LoVo (cell line): ENCODE data around the gene INMT.
A peak's percentile ranks its signal among the peaks of the same experiment; 100 is the strongest.

ENCODE experiments used
- DNase-seq: peaks from one replicate; pipeline ENCODE4 v3.0.0-alpha.2; 2016; ENCODE audit warnings: low spot score

The INMT gene

DNA sequence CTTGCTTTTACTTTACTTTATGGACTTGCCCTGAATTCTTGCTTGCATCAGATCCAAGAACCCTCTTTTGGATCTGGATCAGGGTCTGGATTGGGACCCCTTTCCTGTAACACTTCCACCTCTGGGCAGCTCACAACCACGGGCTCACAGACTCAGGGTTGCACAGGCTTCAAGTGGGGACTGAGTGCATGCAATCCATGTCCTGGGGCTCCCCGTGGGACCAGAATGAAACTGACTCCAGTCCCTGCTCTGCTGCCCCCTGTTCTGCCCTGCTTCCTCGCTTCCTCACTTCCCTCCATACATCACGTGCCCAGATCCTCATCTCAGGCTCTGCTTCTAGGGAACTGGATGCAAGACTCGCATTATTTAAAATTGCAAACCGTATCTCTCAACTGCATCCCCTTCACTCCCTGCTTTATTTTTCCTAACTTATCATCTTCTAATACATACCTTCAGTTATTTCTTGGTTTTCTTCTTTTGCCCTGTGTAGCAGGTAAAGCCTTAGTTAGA, 23.3 kb upstream of the INMT start:
- no peak for DNase-seq

DNA sequence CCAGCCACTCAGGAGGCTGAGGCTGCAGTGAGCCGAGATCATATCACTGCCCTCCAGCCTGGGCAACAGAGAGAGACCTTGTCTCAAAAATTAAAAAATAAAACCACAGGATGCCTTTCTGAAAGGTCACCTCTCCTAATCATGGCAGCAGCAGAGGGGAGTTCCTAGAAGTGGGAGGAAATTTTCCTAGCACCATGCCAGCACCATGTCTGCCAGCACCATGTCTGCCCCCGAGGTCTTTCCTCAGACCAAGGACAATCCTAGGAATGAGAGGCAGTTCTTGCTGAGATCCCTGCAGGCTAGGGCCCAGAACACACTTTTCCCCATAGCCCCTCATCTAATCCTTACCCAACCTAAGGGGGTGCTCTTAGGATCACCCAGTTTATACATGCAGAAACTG, 22.3 kb upstream of the INMT start:
- DNase-seq, result no peak

DNA sequence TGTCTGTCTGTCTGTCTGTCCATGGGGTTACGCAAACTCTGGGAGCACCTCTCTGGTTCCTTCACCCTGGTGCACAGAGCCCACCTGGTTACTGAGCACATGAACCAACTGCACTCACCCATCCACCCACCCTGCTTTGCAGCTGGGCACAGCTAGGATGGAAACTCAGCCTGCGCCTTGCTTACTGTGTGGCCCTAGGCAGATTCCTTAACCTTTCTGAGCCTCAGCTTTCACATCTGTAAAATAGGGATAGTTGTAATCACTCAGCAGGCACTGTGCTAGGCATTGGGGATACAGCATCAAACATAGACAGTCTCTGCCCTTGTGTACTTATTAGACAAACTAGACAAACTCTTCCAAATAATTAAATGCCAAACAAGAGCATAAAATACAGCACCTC, 21.8 kb upstream of the INMT start:
- no peak for DNase-seq

DNA sequence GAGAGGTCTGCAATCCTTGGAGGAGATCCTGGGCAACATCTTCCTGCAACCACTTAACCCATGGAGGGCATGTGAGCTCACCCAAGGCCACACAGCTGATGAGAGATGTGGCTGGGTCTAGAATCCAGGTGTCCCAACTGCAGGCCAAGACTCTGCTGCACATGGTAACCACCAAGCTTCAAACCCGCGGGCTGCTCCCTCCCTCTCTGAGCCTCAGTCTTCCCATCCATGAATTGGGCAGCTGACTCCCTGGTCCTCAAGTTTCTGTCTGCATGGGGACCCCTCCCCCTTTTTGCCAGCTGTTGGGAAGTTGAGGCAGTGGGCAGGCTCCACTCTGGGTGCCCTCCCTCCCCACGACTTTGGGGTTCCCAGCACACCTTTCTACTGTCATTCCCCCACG, 20.9 kb upstream of the INMT start:
- no peak for DNase-seq

DNA sequence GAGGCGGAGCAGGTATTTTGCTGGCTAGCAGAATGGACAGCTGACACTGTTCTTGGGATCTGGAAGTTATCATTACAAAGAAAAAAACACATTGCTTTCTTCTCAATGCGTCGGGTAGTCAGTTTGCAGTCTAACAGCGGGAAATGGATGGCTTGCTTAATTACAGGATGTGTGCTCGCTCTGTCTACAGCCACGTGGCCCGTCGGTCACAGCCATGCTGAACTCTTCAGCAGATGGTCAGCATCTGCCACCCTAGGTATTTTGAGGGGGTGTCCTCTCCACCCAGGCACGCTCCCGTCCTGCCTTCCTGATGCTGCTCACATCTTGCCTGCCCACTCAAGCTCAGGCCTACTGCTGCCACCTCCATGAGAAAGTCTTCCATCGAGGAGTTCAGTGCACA, 20.4 kb upstream of the INMT start:
- no peak for DNase-seq

DNA sequence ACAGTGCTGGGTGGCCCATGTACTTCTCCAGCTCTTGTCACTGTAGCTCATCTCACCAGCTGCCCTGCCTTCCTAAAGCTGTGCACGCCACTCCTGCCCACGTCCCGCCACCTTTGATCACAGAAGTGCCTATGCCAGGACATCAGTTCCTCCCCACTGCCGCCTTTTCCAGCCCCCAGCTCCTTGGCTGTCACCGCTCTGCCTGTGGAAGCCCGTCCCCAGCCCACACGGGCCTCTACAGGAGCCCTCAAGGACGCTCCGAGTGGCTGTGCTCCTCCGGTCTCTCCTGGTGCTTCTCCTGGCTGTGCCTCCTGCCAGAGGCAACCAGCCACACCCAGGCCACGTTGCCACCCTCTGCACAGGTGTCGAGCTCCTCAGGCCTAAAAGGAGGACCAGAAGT, 19.3 kb upstream of the INMT start:
- no peak for DNase-seq

DNA sequence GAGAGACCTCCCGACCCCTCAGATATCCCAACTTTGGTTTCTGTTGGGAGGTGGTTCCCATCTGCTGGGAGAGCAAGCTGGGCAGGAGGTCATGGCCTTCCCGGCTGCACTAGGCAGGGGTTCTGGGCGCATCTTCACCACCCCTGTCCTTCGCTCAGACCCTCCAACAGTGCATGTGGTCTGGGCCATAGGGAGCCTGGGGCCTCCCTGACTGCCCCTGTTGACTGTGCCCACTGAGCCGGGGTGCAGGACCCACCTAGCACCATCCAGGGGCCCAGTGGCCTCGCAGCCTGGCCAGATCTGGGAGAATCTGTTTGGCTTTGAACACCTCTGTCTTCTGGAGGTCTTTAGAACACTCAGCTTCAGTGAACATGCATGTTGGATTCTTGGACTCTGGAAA, 18.7 kb upstream of the INMT start:
- no peak for DNase-seq

DNA sequence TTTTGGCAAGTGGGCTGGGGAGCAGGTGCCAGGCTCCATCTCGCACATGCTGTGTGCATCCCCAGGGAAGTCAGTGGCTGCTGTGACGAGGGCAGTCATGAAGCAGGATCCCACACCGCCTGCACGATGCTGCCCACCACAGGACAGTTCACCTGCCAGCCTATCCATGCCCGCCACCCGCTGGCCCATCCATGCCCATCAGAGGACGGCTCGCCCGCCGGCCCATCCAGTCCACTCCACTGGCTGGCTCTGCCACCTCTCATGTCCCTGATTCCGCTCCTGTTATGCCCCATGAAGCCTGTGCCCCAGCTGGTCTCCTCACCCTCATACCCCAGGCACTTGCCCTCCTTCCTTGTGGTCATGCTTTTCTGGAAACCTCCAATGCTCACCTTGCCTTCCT, 18.2 kb upstream of the INMT start:
- no peak for DNase-seq

DNA sequence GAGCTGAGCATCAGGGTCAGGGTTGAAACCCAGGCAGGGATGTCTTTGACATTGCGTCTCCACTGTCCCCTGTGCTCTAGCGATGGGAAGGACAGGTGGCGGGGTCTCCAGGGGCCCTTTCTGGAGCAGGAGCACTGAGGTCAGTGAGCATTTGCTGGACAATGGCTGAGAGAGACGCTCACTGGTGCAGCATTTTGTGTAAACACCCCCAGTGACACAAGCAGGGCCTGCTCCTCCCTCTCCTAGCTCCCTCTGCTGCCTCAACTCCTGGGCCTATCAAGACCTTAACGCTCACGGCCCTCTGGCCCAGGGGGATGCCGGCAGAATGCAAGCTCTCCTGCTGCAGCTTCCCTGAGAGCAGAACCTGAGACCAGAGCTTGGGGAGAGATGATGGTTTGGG, 17.4 kb upstream of the INMT start:
- no peak for DNase-seq

DNA sequence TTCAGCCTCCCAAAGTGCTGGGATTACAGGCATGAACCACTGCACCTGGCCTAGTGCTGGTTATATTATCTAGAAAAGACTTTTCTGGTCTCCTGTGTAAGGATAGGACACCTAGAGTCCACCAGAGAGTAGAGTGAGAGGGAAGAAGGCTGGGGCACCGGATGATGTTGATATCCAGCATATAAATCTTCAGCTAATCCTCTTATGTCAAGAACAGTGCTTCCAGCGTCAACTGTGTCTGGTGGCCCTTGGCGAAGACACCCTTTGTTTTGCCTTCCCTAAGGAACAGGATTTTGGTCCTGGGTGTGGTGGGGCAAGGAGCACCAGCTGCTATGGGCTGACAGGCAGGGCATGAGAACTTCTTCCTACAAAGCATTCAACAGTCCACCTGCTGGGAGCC, 16.3 kb upstream of the INMT start:
- no peak for DNase-seq

DNA sequence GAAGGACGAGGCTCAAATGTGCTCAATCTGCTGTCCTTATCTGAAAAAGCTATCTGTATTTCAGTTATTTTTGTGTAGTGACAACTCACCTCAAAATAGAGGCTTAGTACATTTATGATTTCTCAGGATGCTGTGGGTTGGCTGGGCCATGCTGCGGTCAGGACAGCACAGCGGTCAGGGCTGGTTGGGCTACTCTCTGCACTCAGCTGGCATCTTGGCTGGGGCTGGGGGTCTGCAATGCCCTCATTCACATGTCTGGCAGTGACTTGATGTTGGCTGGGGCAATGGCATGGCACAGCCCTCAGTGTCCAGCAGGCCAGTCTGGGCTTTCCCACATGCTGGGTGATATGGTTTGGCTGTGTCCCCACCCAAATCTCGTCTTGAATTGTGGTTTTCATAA, 15.6 kb upstream of the INMT start:
- no peak for DNase-seq

DNA sequence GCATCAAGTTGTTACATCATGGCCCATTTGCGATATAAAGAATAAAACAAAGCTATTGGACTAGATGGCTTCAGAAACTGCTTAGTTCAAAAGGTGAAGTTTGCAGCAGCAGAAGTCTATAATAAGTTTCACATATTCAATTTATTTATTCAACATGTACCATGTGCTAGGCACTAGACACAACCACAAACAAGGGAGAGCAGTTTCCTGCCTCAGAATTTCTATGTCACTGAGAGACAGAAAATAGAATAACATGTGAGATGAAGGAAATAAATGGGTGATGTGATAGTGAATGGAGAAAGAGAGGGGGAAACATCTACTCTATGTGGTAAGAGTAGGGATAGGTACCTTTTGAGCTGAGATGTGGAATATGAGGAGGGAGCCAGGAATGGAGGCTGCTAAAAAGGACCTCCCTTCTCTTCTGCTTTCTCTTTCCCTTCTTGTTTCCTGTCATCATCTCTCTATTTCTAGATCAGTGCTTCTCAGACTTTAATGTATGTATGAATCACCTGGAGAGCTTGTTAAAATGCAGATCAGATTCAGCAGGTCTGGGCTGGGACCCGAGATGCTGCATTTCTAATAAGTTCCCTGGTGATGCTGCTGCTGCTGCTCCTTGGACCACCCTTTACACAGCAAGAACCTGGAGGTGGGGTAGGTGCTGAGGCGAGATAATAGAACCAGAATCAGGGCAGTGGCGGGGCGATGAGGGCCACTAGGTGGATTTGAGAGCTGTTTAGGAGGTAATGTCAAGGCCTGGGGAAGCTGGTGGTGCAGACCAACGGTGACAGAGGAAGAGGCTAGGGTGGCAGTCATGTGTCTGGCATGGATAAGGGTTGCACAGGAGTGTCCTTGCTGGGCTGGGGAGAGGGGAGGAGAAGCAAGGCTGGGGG, 13.7 kb upstream of the INMT start:
- DNase-seq, result no peak

DNA sequence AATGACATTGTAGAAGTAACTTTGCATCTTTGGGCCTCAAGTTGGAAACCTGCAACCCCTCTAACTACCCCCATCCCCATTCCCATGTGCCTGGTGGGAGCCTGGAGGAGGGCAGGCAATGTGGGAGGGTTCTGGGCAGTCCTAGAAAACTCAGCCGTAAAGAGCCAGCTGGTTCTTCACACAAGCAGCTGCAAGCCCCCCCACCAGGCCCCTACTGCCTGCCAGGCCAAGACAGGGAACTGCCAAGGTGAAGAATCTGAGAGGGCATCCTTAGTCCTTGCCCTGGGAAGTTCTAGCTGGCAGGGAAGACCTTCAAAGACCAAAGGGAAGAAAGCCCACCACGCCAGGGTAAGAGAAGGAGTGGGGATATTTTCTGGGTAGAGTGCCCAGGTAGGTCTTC, 12.2 kb upstream of the INMT start:
- no peak for DNase-seq

DNA sequence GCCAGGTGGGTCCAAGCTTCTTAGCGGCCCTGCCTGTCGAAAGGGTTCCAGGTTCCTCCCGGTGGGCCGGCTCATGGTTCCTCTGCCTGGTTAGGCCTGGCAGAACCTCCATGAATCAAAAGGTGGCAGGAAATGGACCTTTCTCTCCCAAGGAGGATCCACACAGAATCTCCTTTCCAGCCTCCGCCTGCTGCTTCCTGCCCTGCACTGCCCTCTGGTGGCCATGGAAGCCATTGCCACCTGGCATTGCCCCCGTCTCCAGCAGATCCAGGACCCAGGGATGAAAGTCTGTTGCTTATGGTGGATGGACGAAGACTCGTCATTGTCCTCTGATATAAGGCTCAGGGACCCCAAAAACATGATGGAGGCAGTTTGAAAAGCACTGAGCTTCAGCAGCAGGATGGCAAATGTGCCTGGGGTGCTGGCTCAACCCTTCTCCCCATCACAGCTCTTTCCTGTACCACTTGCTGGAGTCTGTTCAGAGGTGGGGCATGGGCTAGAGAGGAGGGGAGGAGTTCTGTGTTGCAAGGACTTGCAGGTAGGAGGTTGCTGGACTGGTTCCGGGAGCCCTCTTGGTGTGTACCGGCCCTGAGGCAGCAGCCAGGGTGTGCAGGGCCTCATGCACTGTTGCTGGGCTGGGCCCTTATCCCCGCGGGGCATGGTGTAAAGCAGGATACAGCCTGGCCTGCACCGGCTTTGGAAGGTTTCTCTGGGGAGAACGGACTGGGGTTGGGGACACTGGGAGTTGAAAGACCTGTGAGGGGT, 11.3 kb upstream of the INMT start:
- DNase-seq, result peak; percentile 78

DNA sequence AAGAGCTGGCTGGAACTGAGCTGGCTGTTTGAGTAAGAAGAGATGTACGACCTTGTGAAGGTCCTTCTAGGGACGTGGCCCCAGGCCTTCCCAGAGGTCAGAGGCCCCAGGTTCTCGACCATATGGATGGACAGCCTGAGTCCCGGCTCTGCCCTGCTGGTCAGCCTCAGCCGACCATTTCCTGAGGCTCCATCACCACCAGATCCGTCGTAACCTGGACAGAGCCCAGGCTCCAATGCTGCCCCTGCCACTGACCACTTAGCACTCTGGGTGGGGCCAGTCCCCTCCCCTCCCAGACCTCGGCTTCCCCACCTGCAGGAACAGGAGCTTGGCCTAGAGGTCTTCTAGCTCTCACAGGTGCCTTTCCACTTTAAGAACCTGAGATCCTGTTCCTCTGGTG, 10.6 kb upstream of the INMT start:
- no peak for DNase-seq

DNA sequence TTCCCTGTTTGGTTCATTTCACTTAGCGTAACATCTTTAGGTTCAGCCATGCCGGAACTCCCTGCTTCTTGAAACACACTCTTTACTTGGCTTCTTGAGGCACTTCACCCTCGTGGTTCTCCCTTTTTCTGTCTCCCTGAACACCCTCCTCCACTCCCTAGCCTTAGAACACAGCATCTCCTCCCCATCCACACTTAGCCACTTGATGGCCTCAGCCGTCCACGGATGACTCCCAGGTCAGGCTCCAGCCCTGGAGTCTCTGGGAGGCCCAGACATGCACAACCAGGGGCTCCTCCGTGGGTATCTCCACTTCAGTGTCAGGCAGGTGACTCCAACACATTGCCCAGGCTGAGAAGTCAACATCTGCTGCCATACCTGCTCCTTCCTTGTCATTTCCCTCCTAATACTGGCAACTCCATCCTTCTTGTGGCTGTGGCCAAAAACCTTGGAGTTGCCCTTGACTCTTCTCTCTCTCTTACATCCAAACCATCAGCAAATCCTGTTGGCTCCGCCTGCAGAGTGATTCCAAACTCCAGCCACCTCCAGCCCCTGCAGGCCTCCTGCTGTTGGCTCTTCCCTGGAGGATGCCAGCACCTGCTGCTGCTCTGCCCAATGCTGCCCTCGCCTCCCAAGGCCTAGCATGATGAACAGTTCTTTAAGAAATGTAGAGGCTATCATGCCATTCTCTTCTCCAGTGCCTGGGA, 8.4 kb upstream of the INMT start:
- no peak for DNase-seq

DNA sequence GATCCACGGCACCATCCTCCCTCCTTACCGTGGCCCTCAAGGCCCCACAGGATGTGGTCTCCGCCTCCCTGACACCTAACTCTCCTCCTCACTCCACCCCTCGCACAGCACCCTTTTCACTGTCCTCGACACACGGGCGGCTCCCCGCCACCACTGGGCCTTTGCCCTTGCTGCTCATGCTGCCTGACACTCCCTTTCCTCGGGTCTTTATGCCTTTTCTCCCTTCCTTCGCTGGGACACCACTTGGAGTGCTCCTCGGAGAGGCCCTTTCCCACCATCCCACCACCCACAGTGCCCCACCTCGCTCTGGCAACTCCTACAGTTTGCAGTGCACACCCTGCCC, 7.9 kb upstream of the INMT start:
- DNase-seq, result no peak

DNA sequence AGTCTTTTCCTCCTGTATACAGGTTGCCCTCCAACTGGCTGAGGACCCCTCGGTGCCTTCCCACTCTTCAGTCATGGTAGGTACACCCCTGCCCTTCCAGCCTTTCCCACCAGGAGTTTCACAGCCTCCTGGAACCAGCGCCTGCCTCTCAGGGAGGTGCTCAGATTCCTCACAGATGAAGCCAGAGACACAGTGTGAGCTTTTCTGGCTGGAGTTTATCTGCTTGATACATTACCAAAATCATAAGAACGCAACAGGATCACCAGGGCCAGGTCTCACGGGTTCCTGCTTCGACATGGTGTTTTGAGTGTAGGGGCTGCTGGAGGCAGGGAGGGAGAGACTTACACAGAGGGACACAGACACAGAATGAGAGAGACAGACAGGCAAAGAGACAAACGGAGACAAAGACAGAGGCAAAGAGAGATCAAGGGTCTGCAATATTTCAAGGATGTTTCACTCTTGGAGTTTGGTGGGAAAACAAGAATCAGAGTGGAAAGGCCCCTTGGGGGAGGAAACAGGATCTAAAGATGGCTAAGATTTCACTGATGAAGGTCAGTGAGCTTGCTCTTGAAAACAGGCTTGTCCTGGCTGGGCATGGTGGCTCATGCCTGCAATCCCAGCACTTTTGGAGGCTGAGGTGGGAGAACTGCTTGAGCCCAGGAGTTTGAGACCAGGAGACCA, 6.5 kb upstream of the INMT start:
- no peak for DNase-seq

DNA sequence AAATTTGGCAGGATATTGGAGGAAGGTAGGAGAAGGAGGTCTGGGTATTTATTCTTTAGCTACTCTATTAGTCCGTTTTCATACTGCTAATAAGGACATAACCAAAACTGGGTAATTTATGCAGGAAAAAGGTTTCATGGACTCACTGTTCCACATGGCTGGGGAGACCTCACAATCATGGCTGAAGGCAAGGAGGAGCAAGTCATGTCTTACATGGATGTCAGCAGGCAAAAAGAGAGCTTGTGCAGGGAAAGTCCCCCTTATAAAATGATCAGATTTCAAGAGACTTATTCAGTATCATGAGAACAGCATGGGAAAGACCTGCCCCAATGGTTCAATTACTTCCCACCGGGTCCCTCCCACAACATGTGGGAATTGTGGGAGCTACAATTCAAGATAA, 1.9 kb upstream of the INMT start:
- no peak for DNase-seq

DNA sequence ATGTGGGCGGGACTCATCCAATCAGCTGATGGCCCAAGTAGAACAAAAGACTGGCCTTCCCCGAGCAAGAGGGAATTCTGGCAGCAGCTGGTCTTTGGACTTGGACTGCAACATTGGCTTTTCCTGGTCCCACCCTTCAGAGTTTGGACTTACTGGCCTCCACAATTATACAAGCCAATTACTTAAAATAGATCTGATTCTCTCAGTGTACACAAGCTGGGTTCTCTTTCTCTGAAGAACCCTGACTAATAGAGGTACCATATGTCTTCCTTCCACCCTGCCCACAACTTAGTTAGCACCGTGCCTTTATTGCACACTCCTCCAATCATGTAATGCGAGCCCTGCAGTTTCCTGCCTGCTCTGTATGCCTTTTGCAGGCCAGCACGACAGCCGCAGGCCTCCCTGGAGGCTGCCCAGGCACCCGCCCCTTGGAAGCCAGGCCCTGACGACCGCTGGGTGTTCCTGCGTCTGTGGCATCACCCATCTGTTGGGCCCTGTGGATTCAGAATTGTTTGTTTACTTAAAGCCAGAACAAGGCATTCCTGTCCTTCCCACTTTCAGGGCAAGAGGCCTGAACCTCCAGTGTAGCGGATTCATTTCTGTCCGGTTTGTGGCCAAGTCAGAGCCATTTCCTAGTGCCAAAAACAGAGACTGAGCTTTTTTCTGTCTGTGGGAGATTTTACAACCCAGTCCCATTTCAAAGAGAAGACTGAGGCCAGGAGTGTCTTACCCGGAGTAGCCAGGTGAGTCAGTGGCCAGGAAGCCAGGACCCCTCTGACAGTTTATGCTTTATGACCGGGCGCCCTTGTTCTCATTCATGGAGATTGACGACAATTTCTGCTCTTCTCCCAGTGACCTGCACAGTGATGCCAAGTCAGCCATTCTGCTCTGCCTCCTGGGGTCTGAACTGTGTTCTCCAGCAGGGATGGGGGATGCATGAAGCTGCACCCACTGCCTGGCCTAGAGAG, 968 bp upstream of the INMT start:
- no peak for DNase-seq

DNA sequence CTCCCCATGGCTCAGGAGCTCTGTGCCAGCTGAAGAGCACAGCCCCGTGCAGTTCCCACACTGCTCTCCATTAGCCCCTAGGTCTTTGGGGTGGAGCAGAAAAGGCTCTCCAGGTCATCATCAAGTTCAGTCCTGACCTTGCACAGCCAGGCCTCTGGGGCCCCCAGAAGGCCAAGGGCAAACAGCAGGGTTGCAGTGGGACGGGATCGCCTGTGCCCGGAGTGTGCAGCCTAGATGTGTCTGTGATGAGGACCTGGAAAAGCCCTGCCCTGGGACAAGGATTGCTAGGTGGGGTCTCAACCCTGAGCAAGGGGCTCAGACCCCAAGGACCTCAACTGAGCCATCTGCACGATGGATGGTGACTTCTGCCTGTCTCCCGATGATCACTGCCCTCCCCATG, 549 bp downstream of the INMT start:
- DNase-seq, result no peak
